ENCODE results near the gene DNAJC8.

The DNAJC8 gene

DNA sequence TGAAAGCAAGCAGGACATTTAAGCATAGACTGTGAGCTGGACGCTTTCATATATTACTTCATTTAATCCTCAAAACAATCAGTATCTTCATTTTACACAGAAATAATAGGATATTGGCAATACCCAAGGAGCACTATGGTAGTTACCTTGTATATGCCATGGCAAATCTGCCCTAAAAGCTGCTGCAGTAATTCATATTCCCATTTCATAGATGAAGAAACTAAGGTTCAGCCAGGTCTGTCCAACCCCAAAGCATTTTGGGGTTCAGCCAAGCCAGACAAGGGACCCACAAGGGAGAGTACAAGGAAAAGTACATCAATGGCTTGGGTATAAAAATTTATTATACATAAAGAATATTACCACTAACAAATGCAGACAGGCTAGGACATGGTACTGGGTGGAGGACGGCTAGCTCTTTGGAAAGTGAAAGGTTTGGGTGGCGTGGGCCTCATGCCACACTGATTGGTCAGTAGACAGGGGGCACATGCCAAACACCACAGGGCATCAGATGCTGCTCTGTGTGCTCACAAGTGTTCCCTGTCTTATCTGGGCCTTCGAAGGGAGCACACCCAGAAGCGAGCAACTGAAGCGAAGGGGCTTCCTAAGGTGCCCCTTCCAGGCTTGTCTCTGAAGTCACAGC, 32.5 kb downstream of the DNAJC8 start:
- no peak for DNase-seq (ENCODE audit: low spot score)

DNA sequence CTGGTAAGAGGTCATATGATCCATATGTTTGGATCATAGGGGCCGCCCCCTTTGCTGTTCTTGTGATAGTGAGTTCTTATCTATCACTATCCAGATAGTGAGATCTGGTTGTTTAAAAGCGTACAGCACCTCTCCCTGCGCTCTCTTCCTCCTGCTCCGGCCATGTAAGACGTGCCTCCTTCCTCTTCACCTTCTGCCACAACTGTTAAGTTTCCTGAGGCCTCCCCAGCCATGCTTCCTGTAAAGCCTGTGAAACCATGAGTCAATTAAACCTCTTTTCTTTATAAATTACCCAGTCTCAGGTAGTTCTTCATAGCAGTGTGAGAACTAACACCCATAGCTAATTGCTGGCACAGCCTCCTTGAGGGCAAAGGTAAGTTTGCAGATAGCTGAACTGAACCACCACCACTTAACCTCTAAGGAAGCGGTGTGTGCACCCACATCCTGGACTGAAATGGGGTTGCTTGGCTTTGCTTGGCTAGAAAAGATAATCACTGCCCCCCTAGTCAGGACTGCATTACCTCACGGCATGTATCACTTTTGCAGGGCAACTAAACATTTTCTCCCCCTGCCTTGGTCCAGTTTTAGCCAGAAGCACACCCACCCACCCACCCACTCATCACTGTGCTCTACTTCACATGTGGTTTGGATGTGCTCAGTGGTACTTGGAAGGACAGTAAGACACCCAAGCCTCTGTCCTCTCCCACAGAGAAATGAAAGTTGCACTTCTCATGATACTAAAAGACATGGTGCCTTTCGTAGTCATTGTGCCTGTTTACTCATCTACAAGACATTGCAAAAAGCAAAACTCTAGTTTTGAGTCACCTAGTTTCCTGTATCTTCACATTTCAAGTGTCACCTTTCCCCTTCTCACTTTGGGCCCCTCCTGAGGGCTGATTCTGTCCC, 33.2 kb downstream of the DNAJC8 start:
- DNase-seq (ENCODE audit: low spot score): no peak

DNA sequence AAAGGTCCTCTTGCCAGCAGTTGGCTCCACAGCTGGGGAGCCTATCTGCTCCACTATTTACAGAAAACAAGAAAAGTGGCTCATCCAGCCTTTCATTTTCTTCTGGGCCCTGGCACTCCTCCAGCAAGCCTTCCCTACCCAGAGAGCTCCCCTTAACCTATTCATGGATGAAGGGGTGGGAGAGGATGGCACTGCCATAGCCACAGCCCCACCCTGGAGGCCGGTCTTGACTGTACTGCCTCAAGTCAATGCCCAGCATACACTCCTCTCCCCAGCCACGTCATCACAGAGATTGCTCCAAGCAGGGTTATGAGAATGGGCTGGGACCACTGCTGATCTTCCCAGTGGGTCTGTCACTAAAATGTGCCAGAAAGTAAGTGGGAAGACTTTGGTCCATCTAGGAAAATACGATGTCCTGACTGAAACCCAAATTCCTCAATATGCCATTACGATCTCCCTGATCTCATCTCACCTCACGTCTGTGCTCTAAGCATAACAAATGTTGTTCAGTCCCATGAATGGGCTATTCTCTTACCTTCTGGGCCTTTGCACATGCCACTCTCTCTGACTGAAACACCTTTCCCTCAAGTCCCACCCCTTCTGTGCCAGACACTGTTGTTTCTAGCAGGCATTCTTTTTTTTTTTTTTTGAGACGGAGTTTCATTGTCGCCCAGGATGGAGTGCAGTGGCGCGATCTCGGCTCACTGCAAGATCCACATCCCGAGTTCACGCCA, 35.0 kb downstream of the DNAJC8 start:
- DNase-seq (ENCODE audit: low spot score): no peak

DNA sequence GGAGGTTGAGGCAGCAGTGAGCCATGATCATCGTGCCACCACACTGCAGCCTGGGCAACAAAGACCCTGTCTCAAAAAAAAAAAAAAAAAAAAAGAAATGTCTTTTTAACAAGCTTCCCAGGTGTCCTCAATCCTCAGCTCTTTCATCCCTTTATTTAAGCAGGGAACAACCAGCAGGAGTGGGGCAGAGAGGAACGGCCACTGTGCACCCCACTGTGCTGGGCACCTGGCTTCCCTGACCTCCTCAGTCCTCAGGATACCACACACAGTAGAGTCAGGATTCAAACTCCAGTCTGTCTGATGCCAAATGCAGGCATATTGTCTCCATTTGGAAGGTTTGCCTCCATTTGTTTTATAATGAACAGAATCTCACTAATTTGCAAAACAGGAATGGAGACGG, 36.5 kb downstream of the DNAJC8 start:
- no peak for DNase-seq (ENCODE audit: low spot score)

DNA sequence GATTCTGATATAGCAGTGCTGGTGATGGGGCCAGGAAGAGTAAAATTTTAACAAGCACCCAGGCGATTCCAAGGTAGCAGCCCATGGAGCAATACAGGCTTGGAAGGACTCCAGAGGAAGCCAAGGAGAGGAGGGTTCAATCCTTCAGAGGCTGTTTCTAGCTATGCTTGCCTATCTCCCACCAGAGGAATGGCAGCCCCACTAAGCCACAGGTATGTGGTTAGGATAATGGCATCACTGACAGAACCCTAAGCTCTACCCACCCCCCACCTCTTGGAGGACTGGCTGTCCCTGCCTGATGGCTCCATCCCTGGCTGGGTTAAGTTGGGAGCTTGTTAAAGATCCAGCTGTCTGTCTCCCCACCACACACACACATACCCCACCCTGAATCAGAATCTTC, 37.0 kb downstream of the DNAJC8 start:
- no peak for DNase-seq (ENCODE audit: low spot score)

DNA sequence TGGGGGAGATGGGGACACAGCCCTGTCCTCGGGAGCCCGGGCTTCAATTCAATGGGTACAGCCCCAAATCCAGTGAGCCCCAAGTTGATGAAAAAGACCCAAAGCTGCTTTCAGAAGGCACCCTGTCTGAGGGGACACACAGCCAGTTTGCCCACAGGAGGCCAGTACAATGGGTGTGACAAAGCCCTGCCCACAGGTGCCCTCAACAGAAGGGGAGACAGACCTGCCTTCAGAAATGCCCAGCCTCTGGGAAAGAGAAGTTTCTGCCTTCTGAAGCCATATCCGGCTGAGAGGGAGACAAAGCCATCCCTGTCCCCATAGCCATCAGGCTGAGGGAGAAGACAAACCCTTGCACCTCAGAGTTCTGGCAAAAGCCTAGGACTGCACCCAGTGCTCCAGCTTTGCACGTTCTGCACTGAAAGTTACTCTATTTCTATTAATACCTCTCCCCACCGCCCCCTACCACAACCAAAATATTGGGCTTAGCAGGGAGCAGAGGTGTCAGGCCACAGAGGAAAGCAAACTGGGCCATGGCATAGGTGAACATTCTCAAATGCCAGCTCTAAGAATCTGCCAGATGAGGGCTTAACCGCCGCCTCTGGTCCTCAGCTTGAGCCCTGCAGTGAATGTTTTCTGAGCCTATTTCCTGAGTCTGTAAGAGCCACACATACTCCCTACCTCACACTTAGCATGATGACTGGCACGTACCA, 38.3 kb downstream of the DNAJC8 start:
- no peak for DNase-seq (ENCODE audit: low spot score)

DNA sequence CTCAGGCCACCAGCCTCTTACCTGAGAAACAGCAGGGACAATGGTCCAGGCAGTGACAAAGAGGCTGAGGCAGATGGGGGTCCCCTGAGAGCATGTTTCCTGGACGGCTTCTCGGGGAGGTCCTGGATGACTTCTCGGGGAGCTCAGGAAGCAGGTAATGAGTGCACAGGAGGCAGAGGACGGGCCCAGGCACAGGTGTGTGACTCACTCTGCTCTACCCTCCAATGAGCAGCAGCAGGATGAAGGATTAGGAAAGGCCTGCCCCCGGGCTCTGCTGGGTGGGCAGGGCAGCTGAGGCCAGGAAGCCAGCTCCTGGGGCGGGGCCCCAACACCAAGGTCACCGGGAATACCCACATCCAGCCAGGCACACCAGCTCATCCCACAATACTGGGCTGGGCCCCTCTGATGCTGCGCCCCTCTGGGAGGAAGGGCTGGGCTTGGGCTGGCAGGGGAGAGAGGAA, 39.1 kb downstream of the DNAJC8 start:
- DNase-seq (ENCODE audit: low spot score): no peak

DNA sequence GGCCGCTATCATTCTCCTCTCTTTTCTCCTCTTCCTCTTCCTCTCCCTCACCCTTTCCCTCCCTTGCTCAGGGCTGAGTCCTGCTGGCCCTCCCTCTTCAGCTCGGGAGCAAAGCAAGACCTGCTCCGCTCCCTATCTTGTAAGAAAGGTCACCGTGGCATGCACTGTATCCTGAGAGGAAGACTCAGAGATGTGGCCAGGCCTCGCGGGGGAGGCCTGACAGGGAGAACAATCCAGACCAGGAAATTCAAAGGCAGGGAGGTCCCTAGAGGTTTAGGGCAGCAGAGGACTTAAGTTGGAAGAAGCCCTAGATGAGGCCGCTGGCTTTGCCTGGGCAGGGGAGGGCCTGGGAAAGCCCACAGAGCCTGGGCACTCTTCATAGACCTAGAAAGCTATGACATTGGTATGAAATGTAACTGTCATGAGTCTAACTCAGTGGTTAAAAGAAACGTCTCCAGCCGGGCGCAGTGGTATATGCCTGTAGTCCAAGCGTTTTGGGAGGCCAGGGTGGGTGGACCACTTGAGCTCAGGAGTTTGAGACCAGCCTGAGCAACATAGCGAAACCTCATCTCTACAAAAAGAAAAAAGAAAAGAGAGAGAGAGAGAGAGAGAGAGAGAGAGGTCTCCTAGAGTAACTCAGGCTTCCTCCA, 41.7 kb downstream of the DNAJC8 start:
- DNase-seq (ENCODE audit: low spot score): no peak

DNA sequence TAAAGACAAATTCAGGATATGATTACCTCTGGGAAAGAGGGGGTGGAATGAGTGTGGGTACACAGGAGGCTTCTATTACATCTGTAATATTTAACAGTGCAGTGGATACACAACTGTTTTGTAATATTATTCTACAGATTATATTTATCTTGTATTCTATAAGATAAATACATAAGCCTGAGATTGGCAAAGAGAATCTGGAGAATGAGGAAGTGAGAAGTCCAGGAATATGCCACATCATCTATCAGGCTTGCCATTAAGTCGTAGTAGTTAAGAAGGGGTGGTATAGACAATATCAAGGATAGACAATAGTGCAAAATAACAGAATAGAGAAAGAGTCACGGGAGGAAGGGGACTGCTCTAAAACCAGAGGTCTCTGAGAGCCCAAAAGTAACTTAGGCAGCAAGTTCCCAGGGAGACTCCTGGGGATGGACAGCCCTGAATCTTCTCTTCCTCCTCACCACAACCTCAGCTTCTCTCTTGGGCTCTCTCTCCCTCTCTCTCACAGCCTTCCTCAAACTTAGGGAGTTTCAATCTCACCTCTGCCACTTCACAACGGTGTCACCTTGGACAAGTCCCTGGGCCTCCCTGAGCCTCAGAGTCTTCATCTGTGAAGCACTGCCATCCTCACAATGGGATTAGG, 42.4 kb downstream of the DNAJC8 start:
- no peak for DNase-seq (ENCODE audit: low spot score)

DNA sequence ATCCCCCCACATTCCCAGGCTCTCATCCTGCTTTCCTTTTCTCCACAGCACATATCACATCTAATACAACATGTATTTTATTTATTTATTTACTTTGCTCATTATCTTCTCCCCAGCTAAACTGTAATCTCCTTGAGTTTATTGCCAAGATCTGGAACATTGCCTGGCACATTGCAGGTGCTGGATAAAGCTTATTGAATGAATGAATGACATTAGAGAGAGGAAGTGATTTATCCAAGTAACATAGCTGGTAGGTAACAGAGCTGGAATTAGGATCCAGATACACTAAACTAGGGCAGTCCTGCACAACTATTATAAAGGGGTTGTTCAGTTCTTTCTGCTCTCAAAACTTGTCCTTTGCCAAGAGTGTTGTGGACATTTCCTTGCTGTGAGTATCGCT, 47.8 kb downstream of the DNAJC8 start:
- DNase-seq (ENCODE audit: low spot score): no peak

DNA sequence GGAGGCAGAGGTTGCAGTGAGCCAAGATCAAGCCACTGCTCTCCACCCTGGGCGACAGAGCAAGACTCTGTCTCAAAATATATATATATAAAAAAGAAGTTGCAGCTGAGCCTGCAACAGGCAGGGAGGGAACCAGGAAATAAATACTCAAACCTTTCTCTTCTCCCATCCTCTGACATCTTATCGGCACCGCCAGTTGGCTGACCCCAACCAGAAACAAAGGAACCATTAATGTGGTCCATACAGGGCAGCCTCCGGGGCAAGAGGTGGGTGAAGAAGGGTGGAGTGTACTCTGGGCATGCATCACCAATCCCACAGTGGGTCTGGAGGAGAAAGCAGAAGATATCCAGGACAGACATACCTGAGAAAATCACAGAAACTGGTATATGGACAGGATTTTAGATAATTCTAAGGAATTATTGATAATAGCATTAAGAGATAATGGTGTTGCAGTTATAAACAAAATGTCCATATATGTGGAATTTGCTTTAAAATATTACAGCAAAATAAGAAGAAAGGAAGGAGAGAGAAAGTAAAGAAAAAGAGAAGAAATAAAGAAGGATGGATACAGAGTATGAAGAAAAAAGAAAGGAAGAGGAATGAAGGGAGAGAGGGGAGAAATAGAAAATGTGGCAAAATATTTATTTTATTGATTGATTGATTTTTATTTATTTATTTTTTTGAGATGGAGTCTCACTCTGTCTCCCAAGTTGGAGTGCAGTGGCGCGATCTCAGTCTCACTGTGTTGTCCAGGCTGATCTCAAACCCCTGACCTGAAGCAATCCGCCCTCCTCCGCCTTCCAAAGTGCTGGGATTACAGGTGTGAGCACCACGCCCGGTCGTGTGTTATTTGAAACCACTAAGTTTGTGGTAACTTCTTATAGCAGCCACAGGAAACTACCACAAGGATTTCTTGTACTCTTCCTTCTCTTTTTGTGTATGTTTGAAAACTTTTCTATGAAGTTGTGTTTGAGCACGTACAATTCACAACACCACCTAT, 52.2 kb downstream of the DNAJC8 start:
- DNase-seq (ENCODE audit: low spot score): peak; percentile 16

DNA sequence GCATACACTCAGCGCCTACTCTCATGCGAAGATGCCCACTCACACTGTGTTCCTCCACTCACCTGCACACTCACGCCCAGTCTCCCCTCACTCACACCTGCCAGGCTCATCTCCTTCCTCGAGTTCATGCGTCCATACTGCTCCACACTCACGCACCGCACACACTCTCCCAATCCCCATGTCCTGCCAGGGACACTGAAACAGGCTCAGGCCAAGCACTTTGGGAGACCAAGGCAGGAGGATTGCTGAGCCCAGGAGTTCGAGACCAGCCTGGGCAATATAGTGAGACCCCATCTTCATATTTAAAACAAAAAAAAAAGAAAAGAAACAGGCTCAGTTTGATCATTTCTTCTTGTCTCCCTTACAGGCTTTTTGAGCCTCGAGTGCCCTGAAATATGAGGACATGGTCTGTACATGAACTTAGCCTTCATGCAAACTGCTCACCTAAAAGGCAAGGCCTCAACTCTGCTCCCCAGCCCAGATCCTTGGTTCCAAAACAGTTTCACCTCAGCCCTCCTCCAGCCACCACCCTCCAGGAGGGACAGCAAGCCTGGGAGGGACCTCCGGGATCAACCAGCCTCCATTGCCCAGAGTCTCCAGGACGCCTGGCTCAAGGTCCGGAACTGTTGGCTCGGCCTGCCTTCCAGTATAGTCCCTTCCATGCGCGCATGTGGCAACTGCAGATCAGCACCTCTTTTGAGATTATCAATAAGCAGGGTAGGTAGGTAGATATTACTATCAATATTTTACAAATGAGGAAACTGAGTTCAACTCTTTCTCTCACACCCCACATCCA, 53.9 kb downstream of the DNAJC8 start:
- no peak for DNase-seq (ENCODE audit: low spot score)

DNA sequence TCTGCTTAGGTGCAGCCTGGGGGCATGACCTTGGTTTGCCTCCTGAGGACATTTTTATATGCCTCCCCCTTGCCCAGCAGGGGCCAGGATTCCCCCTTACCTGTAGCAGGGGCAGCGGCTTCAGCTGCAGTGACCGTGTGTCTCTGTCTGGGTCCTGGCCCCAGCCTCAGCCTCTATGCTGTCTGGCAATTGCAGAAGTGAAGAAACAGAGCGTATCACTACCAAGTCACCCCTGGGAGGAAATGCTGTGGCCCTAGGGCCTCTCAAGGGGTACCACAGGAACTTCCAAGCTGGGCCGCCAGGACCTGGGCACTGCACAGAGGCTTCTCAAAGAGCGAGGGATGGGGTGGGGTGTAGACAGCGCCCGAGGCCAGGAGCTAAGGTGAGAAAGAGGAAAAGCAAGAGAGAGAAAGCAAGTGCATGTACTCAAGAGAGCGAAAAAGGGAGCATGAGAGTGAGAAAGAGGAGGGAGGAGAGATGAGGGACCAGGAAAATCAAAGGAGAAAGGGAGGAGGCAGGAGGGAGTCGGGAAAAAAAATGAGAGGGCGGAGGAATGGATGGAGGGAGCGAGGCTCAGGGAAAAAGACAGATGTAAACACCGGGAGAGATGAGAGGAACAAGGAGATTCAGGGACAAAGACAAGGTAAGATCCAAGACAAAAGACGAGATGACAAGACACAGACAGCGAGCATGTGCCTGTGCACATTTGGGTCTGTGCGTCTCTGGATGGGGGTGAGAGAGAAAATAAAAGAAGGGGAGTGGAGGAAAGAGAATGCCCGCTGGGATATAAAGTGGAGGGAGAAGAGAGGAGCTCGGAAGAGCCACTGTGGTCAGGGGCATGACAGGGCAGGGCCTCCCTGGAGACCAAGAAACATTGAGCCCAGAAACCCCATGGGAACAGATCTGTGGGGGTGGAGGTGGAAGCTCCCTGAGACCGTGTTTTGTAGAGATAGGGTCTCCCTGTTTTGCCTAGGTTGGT, 56.0 kb downstream of the DNAJC8 start, which contains the start of gene PTAFR:
PTAFR (minus strand) TSS at position 199 of the 979 bp plus-strand sequence. CDS start 25,669 bp downstream, outside the sequence.
- DNase-seq (ENCODE audit: low spot score): no peak

DNA sequence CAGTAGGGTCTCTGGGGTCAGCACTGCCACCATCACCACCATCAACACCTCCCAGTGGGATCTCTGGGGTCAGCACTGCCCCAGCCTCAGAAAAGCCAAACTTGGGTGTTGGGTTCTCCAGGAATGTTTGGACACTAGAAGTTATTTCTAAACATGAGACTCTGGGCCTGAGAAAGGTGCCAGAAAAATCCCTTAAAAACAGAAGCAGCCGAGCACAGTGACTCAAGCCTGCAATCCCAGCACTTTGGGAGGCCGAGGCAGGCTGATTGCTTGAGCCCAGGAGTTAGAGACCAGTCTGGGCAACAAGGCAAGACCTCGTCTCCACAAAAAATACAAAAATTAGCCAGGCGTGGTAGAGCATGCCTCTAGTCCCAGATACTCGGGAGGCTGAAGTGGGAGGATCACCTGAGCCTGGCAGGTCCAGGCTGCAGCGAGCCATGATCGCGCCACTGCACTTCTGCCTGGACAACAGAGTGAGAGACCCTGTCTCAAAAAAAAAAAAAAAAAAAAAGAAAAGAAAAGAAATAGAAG, 56.8 kb downstream of the DNAJC8 start:
- no peak for DNase-seq (ENCODE audit: low spot score)

DNA sequence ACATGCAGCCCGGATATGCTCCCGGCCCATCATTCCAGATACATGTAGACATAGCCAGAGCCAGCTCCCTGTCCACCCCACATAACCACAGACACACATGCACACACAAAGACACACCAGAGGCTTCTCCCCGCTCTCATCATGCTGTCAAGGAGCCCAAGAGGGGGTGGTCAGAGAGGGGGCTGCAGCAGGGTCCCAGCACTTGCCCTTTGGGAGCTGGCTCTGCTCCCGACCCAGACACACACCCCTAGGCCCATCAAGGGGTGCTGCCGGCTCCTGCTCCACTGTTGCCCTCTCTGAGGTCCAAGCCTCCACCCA, 58.9 kb downstream of the DNAJC8 start:
- no peak for DNase-seq (ENCODE audit: low spot score)

DNA sequence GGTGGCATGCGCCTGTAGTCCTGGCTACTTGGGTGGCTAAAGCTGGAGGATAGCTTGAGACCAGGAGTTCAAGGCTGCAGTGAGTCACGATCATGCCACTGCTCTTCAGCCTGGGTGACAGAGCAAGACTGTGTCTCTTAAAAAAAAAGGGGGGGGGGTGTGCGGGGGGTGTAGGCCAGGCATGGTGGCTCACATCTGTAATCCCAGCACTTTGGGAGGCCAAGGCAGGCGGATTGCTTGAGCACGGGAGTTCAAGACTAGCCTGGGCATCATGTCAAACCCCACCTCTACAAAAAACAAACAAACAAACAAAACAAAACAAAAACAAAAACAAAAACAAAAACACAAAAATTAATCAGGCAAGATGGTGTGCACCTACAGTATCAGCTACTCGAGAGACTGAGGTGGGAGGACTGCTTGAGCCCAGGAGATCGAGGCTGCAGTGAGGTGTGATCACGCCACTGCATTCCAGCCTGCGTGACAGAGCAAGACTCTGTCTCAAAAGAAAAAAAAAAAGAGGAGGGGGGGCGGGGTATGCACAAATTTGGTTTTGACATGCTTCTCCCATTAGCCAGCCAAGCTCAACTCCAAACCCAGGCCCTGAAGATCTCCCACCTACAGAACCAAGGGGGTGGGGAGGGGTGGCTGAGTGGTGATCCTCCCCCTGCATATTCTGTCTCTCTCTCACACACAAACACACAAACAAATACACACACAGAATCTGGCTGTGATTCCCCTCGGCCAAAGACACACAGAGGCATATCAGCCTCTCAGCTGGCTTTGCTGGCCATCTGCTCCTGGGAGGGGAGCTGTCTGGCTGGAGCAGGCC, 59.5 kb downstream of the DNAJC8 start:
- no peak for DNase-seq (ENCODE audit: low spot score)

DNA sequence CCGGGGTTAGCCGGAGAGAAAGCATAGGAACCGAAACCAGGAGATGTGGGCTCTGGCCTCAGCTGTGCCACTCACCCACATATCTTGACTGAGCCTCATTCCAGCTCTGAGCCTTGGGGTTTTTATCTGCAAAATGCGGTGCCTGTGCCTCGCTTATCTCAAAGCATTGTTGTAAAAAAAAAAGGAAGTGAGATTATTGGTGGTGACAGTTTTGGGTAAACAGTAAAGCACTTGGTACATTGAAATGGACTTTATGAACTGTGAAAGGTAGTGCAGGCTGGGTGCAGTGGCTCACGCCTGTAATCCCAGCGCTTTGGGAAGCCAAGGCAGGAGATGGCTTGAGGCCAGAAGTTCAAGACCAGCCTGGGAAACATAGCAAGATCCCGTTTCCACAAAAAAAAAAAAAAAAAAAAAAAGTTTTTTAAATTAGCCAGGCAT, 60.1 kb downstream of the DNAJC8 start:
- DNase-seq (ENCODE audit: low spot score): no peak
